Urothelium cell line (cell line): ENCODE measurements around the gene HUNK.
"Not testable (repeated sequence)": the region's sequence is repeated elsewhere in the genome, so short reads cannot be mapped to it uniquely, and the experiment has no call there.

Experiments
- DNase-seq: peaks from one replicate; pipeline ENCODE4 v3.0.0; 2011; ENCODE audit warnings: low spot score, mixed read lengths
- FAIRE-seq: peaks from 2 replicates; lab custom pipeline; 2011; peaks lifted over from hg19 to GRCh38; lab: Jason Lieb, UNC

HUNK gene

DNA sequence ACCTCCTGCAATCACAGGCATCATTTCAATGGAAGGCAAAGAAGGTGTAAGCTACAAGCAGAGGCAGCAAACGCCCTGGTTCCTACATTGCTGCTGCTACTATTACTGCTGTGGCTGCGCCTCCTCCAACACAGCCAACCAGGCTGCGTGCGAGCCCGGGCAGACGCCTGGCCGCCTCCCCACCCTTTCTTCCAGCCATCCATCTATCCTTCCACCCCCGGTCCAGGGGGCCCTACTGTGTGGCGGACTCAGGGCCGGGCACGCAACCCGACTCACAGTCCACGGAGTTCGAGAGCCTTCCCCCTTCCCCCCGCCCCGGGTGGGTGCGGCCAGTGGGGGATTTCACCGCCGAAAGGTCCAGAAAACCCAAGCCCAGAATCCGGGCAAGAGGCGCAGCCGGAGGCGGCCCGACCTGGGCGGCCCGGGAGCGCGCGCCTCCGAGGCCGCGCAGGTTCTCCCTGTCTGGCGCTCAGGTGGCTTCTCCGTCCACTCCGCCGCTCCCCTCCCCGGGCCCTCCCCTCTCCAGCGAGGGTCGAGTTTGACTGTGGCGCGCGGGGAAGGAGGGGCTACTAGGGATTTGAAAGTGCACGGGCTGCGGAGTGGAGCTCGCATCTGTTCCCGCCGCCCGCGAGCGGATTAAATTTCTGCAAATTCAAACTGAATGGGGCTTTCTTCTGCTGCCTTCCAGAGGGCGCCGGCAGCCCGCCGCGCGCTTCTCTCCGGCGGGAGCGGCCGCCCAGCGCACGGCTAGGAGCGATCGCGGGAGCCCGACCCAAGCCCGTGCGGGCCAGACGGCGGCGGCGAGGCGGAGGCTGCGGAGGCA lies at the start of gene HUNK:
HUNK (plus strand) TSS at position 569 of the 823 bp plus-strand sequence. CDS start 655 bp downstream, outside the sequence.
- FAIRE-seq (peak; percentile 95), DNase-seq (peak; percentile 83)

DNA sequence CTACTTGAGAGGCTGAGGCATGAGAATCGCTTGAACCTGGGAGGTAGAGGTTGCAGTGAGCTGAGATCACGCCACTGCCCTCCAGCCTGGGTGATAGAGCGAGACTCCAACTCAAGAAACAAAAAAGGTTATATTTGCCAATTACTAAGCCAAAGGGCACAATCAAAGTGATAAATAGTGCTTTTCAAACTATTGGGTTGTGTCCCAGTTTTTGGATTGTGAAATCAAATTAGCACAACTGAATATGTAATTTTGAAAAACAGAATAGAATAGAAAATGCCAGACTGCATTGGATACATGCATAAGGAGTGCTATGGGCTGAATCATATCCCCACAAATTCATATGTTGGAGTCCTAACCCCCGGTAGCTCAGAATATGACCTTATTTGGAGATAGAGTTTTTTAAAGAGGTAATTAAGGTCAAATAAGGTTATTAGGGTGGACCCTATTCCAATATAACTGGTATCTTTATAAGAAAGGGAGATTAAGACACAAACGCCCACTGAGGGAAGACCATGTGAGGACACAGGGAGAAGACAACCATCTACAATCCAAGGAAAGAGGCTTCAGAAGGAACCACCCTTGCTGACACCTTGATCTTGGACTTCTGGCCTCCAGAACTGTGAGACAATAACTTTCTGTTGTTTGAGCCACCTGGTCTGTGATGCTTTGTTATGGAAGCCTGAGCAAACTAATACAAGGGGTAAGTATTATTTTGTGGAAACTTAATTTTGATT lies 42.9 kb upstream of the HUNK start:
- DNase-seq, result no peak
- FAIRE-seq, result no peak

DNA sequence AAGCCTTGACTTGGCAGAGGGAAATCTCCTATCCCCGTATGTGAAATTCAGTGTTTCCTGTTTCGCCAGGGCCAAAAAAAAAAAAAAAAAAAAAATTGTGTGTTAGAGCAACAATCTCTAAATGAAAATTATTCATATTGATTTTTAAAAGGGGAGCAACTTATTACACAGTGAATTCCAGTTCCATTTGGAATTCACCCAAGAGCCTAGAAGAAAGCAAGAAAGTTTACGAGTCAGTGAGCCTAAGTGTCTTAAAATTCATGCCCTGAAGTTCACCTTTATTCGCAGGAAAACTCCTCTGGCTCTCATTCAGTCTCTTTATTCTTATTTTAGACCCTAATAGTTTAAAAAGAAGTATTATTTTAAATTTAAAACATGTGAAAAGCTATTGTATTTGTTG lies 42.1 kb upstream of the HUNK start:
- DNase-seq, result no peak
- no peak for FAIRE-seq

DNA sequence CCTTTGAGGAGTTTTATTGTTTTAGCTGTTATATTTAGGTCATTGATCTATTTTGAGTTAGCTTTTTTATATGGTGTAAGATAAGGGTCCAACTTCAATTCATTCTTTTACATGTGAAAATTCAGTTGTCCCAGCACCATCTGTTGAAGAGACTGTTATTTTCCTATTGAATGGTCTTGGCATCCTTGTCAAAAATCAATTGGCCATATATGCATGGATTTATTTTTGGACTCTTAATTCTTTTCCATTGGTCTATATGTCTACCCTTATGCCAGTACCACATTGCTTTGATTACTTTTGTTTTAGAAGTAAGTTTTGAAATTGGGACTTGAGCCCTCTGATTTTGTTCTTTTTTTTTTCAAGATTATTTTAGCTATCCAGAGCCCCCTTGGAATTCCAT lies 35.8 kb upstream of the HUNK start:
- no peak for FAIRE-seq
- no peak for DNase-seq

DNA sequence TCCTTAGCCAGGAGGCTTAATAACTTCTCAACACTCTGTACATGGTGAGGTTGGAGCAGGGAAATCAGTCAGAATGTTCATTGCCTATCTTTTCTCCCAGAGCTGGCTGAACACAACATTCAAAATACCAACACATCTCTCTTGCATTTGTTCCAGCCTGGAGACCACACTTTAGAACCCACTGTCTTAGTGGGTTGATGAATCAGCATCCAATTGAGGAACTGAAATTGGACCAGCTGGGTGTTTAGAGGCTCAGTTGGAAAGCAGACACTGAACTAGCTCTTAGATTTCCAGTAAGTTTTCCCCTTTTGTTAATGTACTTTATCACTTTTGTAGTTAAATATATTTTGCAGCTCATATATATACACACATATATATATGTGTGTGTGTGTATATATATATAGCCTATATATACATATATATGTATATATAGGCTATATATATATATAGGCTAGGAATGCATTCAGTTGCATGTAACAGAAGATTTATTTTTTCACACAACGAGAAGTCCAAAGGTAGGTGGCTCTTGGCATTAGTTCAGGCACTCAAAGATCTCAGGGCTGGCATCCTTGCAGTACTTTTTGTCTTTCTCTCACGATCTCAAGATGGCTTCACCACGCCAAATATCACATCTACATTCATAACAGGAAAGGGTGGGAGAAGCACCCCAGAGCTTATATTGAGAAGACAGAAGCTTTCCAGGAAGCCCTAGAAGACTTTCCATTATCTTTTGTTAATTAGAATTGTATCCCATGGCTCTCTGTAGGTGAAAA lies 35.0 kb upstream of the HUNK start:
- FAIRE-seq (no peak), DNase-seq (no peak)

DNA sequence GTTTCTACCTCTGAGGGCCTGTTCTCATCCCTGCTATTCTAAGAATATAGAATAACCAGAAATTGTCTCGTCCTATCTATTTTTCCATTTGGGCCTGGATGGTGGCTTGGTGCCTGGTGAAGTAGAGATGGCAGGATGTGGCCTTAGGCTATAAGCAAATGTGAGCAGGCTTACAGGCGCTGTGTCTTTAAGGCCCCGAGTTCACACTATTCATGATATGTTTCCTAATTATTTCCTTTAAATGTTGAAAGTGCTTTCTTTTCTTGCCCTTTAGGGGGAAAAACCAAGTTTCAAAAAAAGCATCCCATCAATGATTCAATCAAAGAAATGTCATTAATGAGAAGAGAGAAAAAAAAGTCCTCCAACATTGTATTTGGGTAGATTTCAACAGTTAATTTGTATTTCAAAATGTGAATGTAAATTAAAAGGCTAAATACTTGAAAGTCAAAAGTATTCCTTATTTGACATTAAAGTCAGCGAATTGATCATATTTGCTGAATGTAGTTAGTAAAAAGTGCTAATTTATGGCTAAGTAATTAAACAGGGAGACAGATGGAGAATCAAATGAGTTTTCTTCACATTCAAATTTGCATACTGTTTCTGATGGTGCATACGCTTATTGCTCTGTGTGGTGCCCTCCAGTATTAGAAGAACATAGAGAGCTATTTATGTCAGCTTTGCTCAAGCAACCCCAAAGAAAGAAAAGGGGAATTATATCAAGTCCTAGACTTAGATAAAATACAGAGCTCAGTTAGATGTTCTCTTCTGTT lies 34.0 kb upstream of the HUNK start:
- FAIRE-seq, result no peak
- DNase-seq, result no peak

DNA sequence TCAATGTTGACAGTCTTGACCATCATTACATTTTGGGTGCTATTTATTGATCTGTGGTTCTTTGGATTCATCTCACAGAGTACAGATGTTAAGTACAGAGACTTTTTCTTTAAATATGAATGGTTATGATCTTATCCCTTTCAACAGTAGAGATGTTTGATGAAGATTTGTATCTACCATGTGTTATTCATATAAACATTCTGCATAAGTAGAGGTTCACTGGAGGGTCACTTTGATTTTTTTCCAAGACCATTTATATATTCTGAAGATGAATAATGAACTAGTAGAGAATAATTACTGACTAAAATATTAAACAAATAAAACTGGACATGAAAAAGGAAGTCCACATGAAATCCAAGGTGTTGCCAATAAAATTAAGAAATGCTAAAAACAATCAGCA lies 28.6 kb upstream of the HUNK start:
- DNase-seq (no peak), FAIRE-seq (no peak)

DNA sequence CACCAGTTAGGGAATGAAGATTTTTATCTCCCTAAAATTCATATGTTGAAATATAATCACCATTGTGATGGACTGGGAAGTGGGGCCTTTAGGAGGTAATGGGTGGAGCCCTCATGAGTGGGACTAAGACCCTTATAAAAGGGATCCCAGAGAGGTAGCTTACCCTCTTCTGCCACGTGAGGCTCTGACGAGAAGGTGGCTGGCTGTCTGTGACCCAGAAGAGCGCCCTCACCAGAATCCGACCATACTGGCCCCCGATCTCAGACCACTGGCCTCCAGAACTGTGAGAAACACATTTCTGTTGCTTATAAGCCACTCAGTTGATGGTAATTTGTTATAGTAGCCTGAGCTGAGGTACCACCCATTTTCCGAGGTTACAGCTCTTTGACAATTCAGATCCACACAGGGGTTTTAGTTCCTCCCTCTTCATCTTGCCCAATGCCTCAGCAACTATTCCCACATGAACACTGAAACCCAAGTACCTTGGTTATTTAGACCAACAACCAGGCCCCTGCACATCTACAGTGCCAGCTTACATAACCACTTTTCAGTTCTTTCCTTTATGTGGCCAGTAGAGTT lies 27.6 kb upstream of the HUNK start:
- FAIRE-seq (no peak), DNase-seq (no peak)

DNA sequence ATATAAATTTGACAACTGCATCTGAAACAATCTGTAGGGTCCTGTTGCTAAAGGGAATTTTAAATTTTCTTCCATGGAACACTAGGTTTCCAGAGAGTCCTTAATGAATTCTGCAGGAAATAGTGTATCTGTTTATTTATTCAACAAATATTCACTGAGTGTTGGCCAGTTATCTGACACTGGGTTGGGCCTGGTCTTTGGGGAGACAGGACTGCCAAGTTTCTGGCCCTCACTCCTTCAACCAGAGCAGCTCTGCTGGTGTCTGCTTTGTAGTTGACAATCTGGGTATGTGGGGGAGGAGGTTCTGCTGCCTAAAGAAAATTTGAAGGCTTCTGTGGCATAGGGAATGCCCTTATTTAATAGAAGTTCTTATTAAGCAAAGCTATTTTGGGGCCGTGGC lies 26.1 kb upstream of the HUNK start:
- DNase-seq (no peak), FAIRE-seq (no peak)

DNA sequence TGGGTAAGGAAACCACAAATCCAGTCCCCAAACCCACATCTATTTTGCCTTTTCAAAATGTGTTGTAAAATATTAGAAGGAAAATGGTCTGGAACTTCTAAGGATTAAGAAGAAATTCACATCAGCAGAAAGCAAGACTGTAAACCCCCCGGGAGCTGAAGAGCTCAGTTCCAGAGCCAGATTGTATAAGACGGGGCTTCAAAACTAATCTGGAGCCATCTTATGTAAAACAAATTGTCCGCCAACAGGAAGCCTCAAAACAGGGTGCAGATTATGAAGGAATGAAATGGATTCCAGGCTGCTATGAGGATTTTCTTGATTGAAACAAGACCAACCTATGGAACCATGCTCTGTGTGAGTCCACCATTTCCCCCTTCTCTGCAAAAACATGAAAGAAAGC lies 25.1 kb upstream of the HUNK start:
- no peak for DNase-seq

DNA sequence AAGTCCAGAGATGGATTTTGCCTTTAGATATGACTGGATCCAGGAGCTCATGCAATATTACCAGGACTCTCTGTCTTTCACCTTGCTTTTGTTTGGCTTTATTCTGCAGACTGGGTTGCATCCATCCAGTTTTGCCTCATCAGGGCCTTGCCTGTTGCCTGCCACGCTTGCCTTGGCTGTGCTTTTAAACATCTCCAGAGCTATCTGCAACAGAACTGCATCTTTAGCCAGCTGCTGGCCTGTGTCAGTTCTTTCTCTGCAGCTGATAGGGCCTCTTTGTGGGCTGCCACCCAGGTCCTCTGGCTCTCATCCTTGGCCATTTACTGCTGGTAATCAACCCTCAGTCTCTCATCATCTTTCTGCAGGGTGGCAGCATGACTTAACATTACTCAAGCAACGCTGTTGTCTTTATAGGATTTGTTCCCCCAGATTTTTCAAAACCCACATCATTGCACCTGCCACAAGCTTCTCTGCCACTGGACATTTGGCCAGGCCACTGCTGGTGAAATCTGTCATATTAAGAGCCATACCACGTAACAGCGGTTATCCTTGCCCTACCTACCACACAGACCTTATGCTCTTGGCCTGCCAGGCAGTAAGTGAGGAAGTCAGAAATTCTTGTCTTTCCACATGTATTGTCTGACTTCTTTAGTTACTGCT lies 24.4 kb upstream of the HUNK start:
- FAIRE-seq (no peak), DNase-seq (no peak)

More for the DNA sequence above, 25.1 kb upstream of the HUNK start:
- FAIRE-seq, result no peak

DNA sequence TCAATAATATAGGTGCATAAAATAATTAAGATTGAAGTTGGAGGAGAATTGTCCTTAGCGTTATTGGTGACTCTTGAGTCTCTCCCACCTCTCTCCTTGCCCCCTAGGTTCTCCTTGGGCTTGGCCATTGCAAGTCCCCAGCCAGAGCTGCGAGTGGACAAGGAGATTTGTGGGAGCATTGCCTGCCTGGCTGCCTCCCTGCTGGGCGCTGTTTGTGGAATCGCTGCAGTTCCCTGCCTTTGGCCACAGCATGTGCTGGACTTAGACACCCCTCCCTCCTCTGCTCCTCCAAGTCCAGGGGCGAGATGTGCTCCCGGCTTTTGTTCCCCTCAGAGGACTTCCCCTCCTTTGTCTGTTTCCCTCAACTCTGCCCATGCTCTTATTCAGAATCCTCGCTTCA lies 21.9 kb upstream of the HUNK start:
- FAIRE-seq (no peak), DNase-seq (no peak)

DNA sequence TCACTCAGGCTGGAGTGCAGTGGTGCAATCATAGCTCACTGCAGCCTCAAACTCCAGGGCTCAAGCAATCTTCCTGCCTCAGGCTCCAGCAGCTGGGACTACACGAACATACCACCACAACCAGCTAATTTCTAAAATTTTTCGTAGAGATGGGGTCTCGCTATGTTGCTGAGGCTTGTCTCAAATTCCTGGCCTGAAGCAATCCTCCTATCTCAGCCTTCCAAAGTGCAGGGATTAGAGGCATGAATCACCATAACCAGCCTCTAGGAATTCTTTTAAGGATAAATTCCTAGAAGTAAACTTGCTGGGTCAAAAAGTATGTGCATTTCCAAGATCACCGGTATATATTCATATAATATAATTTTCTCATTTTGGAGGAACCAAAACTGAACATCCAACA lies 17.6 kb upstream of the HUNK start:
- FAIRE-seq, result no peak
- DNase-seq, result no peak

DNA sequence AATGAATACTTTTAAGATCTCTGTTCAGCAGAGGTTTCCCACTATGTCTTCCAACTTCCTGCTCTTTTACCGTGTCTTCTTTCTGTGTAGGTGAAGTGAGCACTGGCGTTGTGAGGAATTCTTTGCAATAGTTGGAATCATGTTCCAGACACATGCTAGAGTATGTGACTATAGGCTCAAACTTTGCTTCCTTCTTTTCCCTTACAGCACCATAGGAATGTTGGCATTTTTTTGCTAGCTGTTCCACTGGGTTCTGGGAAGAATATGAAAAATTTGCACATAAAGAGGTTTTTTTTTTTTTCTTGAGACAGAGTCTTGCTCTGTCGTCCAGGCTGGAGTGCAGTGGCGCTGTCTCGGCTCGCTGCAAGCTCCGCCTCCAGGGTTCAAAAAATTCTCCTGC lies 15.7 kb upstream of the HUNK start:
- no peak for DNase-seq
- peak; percentile 68 for FAIRE-seq

DNA sequence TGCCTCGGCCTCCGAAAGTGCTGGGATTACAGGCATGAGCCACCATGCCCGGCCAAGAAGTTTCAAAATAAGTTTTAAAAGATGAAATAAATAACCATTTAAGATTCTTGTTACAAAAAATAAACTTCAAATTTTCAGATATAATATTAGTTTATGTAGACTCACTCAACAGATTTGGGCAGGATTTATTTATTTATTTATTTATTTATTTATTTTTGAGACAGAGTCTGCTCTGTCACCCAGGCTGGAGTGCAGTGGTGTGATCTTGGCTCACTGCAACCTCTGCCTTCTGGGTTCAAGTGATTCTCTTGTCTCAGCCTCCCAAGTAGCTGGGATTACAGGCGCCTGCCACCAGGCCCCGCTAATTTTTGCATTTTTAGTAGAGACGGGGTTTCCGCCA lies 15.2 kb upstream of the HUNK start:
- FAIRE-seq, DNase-seq: not testable (repeated sequence)

DNA sequence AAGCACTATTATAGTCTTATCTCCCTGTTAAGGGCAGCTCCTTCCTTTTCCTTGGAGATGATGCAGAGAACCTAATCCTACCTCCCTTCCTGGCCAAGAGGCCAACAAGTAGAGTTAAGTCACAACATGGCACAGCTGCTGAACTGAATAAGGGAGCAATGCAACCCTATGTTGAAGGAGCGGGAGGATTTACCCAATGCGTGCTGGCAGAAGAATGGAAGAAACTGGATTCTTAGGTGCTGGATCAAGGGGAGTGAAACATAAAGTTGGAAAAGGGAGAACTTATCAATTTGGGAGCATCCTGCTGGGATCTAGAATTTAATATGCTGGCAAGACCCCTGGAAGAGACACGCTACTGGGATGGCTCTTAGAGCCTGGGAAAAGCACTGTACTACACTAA lies 12.0 kb upstream of the HUNK start:
- DNase-seq (no peak), FAIRE-seq (peak; percentile 9)

DNA sequence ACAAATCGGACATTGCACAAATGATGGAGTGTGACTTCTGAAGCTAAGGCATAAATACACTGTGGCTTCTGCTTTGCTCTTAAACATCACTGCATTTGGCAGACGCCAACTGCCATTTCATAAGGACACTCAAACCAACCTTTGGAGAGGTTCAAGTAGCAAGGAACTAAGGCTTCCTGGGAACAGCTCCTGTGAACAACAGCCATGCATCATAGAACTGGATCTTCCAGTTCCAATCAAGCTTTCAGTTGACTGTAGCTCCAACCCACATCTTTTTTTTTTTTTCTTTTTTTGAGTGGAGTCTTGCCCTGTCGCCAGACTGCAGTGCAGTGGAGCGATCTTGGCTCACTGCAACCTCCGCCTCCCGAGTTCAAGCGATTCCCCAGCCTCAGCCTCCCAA lies 10.7 kb upstream of the HUNK start:
- DNase-seq, result no peak
- FAIRE-seq, result no peak

DNA sequence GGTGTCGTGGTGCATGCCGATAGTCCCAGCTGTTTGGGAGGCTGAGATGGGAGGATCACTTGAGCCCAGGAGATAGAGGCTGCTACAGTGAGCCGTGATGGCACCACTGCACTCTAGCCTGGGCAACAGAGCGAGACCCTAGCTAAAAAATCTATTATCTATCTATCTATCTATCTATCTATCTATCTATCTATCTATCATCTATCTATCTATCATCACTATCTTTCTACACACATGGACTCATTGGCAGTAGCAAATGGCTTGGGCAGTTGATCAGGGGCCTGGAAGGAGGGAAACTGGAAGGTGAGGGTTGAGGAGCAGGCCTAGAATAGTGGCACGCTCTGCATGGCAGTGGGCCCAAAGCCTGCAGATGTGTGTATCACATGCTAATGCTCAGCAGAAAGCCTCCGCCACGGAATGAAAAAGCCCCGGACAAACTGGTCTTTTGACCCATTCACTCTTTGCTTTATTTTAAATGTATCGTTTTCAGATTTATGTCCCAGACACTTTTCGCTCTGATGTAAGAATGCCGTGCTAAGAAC lies 7.3 kb upstream of the HUNK start:
- DNase-seq (no peak), FAIRE-seq (no peak)

DNA sequence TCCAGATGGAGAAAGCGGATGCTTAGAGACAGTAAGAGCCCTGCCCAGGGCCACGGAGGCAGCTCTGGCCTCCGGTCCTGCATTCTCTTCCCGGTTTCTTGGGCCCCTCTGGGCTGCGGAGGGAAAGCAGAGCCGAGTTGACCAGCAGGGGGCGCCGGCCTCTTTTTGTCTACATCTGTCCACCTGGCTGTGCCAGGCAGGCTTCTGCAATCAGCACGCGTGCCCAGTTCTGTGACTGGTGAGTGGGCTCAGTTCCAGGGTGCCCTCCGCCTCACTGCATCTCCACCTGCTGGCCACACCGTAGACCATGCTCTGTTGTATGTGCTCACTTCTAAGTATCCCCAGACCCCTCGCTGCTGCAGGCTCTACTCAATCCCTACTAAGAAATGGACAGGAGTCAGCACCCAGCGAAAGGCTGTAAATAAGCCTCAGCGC lies 6.7 kb upstream of the HUNK start:
- peak; percentile 82 for FAIRE-seq
- peak; percentile 89 for DNase-seq

DNA sequence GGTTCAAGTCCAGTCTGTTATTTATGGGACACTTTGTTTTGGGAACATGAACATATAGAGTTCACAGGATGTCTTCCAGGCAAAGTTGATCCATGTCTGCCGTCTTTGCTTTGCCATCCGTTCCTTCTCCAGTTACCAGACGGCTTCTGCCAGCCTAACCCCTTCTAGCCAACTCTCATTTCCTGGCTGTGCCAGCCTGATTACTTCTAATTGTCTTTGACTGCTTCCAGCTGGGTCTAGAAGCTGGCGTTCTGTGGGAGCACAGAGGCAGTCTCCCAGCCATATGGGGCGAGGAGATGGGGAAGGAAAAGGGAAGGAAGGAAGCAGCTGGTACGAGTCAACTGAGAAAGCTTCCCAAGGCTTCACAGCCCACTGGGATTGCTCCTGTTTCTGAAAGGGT lies 3.1 kb upstream of the HUNK start:
- FAIRE-seq (peak; percentile 84), DNase-seq (no peak)
